ENCODE data around the gene SAMMSON. TPM values are rescaled to one million over a fixed set of nuclear protein-coding genes. Genes with fewer than 3 reads are reported as not detected.

SAMMSON gene
- total RNA-seq, 1 donor from 2014 or later = not detected

GRCh38 chr3:69985266-69985665 is 14.3 kb upstream of the SAMMSON start:
- no peak overlapping the region for H3K27ac Mint-ChIP-seq
- H3K36me3 Mint-ChIP-seq = no peaks in the 10 kb centered on the region
- no peak for DNase-seq (ENCODE audit: low spot score in 2 of 2, unreplicated experiment in 2 of 2)
- TF ChIP-seq CTCF (IDR thresholded peaks at IDR 0.05; ENCODE audit: unreplicated experiment) = no peak
- no peaks in the 10 kb centered on the region for H3K4me1 Mint-ChIP-seq
- peaks cover 7% of the 10 kb centered on the region for H3K9me3 Mint-ChIP-seq
- H3K27me3 Mint-ChIP-seq (ENCODE audit: low read depth) = peaks cover 48% of the 10 kb centered on the region
- H3K4me3 Mint-ChIP-seq = no peak overlapping the region

- TF ChIP-seq CTCF (IDR thresholded peaks at IDR 0.05; ENCODE audit: unreplicated experiment) = no peak
- Mint-ChIP-seq H3K36me3 (no peaks in the 10 kb centered on the region), H3K27ac (no peak overlapping the region), H3K4me1 (no peaks in the 10 kb centered on the region), H3K9me3 (no peaks in the 10 kb centered on the region), H3K4me3 (no peak overlapping the region), H3K27me3 (ENCODE audit: low read depth) (peaks cover 48% of the 10 kb centered on the region)
- DNase-seq (ENCODE audit: low spot score in 2 of 2, unreplicated experiment in 2 of 2) = no peak
Measured at GRCh38 chr3:69986419-69986818, 13.1 kb upstream of the SAMMSON start.

GRCh38 chr3:69987833-69988232 is 11.7 kb upstream of the SAMMSON start:
- no peaks in the 10 kb centered on the region for H3K4me1 Mint-ChIP-seq
- DNase-seq (ENCODE audit: low spot score in 2 of 2, unreplicated experiment in 2 of 2) = no peak
- H3K27me3 Mint-ChIP-seq (ENCODE audit: low read depth) = peaks cover 48% of the 10 kb centered on the region
- H3K27ac Mint-ChIP-seq = no peak overlapping the region
- no peak for TF ChIP-seq CTCF (IDR thresholded peaks at IDR 0.05; ENCODE audit: unreplicated experiment)
- no peaks in the 10 kb centered on the region for H3K36me3 Mint-ChIP-seq
- no peak overlapping the region for H3K4me3 Mint-ChIP-seq
- no peaks in the 10 kb centered on the region for H3K9me3 Mint-ChIP-seq

GRCh38 chr3:69993757-69994156 is 5.8 kb upstream of the SAMMSON start:
- Mint-ChIP-seq H3K27me3 (ENCODE audit: low read depth) (peaks cover 17% of the 10 kb centered on the region), H3K9me3 (no peaks in the 10 kb centered on the region), H3K36me3 (no peaks in the 10 kb centered on the region), H3K4me3 (no peak overlapping the region), H3K4me1 (peaks cover 21% of the 10 kb centered on the region), H3K27ac (no peak overlapping the region)
- no peak for DNase-seq (ENCODE audit: low spot score in 2 of 2, unreplicated experiment in 2 of 2)
- no peak for TF ChIP-seq CTCF (IDR thresholded peaks at IDR 0.05; ENCODE audit: unreplicated experiment)

GRCh38 chr3:69994919-69995318 is 4.6 kb upstream of the SAMMSON start:
- Mint-ChIP-seq H3K36me3 (no peaks in the 10 kb centered on the region), H3K4me3 (no peak overlapping the region), H3K9me3 (peaks cover 3% of the 10 kb centered on the region), H3K4me1 (peaks cover 32% of the 10 kb centered on the region), H3K27ac (no peak overlapping the region), H3K27me3 (ENCODE audit: low read depth) (peaks cover 9% of the 10 kb centered on the region)
- DNase-seq (ENCODE audit: low spot score in 2 of 2, unreplicated experiment in 2 of 2) = no peak
- TF ChIP-seq CTCF (IDR thresholded peaks at IDR 0.05; ENCODE audit: unreplicated experiment) = no peak
